NCI-H1694 (cell line): Measurements from ENCODE around the gene PLA2G2C.

Experiments used
- DNase-seq: peaks from one replicate; lab custom pipeline; 2025; lab: John Stamatoyannopoulos, UW

PLA2G2C gene

GRCh38 chr1:20183616-20184271, 2.6 kb downstream of the PLA2G2C start:
- DNase-seq: no peak

- no peak for DNase-seq
These were observed 3.3 kb downstream of the PLA2G2C start for GRCh38 chr1:20183035-20183434.

- no peak for DNase-seq
These were observed 3.9 kb downstream of the PLA2G2C start for GRCh38 chr1:20182415-20182814.

GRCh38 chr1:20180844-20181207, 5.5 kb downstream of the PLA2G2C start:
- DNase-seq: no peak

- no peak for DNase-seq
These were observed 6.0 kb downstream of the PLA2G2C start for GRCh38 chr1:20180129-20180843.

GRCh38 chr1:20179371-20180128, 6.8 kb downstream of the PLA2G2C start:
- DNase-seq: no peak

- DNase-seq: no peak
These were observed 7.5 kb downstream of the PLA2G2C start for GRCh38 chr1:20178634-20179370.

- DNase-seq: no peak
These were observed 11.2 kb downstream of the PLA2G2C start for GRCh38 chr1:20174937-20175666.

GRCh38 chr1:20172033-20172590, 14.2 kb downstream of the PLA2G2C start:
- no peak for DNase-seq

GRCh38 chr1:20169932-20170331, 16.4 kb downstream of the PLA2G2C start:
- no peak for DNase-seq

GRCh38 chr1:20168564-20169491, 17.5 kb downstream of the PLA2G2C start:
- no peak for DNase-seq

- DNase-seq: no peak
These were observed 19.2 kb downstream of the PLA2G2C start for GRCh38 chr1:20167126-20167525.

- DNase-seq: no peak
These were observed 20.3 kb downstream of the PLA2G2C start for GRCh38 chr1:20166051-20166450.

- no peak for DNase-seq
These were observed 20.8 kb downstream of the PLA2G2C start for GRCh38 chr1:20165522-20165951.

GRCh38 chr1:20164694-20165202, 21.6 kb downstream of the PLA2G2C start:
- no peak for DNase-seq

- no peak for DNase-seq
These were observed 26.3 kb downstream of the PLA2G2C start for GRCh38 chr1:20160034-20160433.

- DNase-seq: no peak
These were observed 27.8 kb downstream of the PLA2G2C start for GRCh38 chr1:20158358-20159070.

- no peak for DNase-seq
These were observed 32.0 kb downstream of the PLA2G2C start for GRCh38 chr1:20154301-20154831.

GRCh38 chr1:20153000-20153418, 33.3 kb downstream of the PLA2G2C start:
- DNase-seq: no peak
